GM23338 (cell line): Measurements from ENCODE around the gene TAGLN3. TPM values are rescaled to one million over a fixed set of nuclear protein-coding genes. Genes with fewer than 3 reads are reported as not detected.

ENCODE experiments used
- ATAC-seq: fragments of 200-7000 bp; cut with Tn5 transposase; 3 replicates; pipeline ENCODE4 v1.9.1; 2020
- DNase-seq: peaks from one replicate; pipeline ENCODE4 v3.0.0-alpha.2; 2015; ENCODE audit warnings: low spot score
- H2AFZ ChIP-seq: fragments of 200-600 bp; sonication (generic); 2 replicates; pipeline ENCODE4 v1.8.0; 2016; ENCODE audit warnings: antibody characterized with exemption, mild to moderate bottlenecking, moderate library complexity
- H3F3A ChIP-seq: fragments of 200-600 bp; sonication (generic); replicated peaks from 2 replicates; pipeline ENCODE4 v1.8.0; 2017; ENCODE audit warnings: antibody characterized with exemption, mixed run types, low read depth
- H3K27ac ChIP-seq: fragments of 200-600 bp; sonication (generic); 2 replicates; pipeline ENCODE4 v1.6.1; 2016; ENCODE audit warnings: low read depth
- H3K27me3 ChIP-seq: fragments of 200-600 bp; sonication (generic); 2 replicates; pipeline ENCODE4 v1.8.0; 2016; ENCODE audit warnings: mild to moderate bottlenecking, mixed run types, moderate library complexity; ENCODE audit not compliant: insufficient read depth
- H3K36me3 ChIP-seq: fragments of 200-600 bp; sonication (generic); 2 replicates; pipeline ENCODE4 v1.8.0; 2016; ENCODE audit warnings: mild to moderate bottlenecking; ENCODE audit not compliant: insufficient read depth
- H3K4me1 ChIP-seq: fragments of 200-600 bp; sonication (generic); 2 replicates; pipeline ENCODE4 v1.8.0; 2016; ENCODE audit warnings: mild to moderate bottlenecking, moderate library complexity; ENCODE audit not compliant: insufficient read depth
- H3K4me2 ChIP-seq: fragments of 200-600 bp; sonication (generic); 2 replicates; pipeline ENCODE4 v1.7.1; 2017; ENCODE audit warnings: mixed run types
- H3K4me3 ChIP-seq: fragments of 200-600 bp; sonication (generic); 2 replicates; pipeline ENCODE4 v1.6.1; 2016; ENCODE audit warnings: mixed run types
- H3K79me2 ChIP-seq: fragments of 200-600 bp; sonication (generic); replicated peaks from 2 replicates; pipeline ENCODE4 v1.8.0; 2017; ENCODE audit warnings: mild to moderate bottlenecking; ENCODE audit not compliant: insufficient read depth
- H3K9me2 ChIP-seq: fragments of 200-600 bp; sonication (generic); 2 replicates; pipeline ENCODE4 v1.8.0; 2017; ENCODE audit not compliant: insufficient read depth
- H4K20me1 ChIP-seq: fragments of 200-600 bp; sonication (generic); replicated peaks from 2 replicates; pipeline ENCODE4 v1.8.0; 2017; ENCODE audit warnings: mild to moderate bottlenecking; ENCODE audit not compliant: insufficient read depth
- H3K27ac Mint-ChIP-seq: 2 replicates; pipeline ENCODE4 v1.8.0; 2020; ENCODE audit warnings: inconsistent platforms, mild to moderate bottlenecking, moderate library complexity, mixed read lengths
- H3K27me3 Mint-ChIP-seq: 3 replicates; pipeline ENCODE4 v1.8.0; 2022; ENCODE audit warnings: low read depth, mild to moderate bottlenecking, moderate library complexity, mixed read lengths, inconsistent platforms; ENCODE audit not compliant: insufficient read depth, poor library complexity
- H3K36me3 Mint-ChIP-seq: 3 replicates; pipeline ENCODE4 v1.8.0; 2021; ENCODE audit warnings: low read depth, mild to moderate bottlenecking, inconsistent platforms, moderate library complexity, mixed read lengths
- H3K4me1 Mint-ChIP-seq: 3 replicates; pipeline ENCODE4 v1.8.0; 2020; ENCODE audit warnings: mild to moderate bottlenecking, inconsistent platforms, mixed read lengths
- H3K4me3 Mint-ChIP-seq: 3 replicates; pipeline ENCODE4 v1.8.0; 2021; ENCODE audit warnings: moderate library complexity, mild to moderate bottlenecking, inconsistent platforms, mixed read lengths
- H3K9me3 Mint-ChIP-seq: 3 replicates; pipeline ENCODE4 v1.8.0; 2020; ENCODE audit warnings: moderate library complexity, mild to moderate bottlenecking, inconsistent platforms, mixed read lengths
- EZH2 ChIP-seq: fragments of 200-600 bp; sonication (generic); IDR thresholded peaks from one replicate; pipeline ENCODE4 v1.8.0; 2017; ENCODE audit warnings: antibody characterized with exemption, mild to moderate bottlenecking, low read depth; ENCODE audit not compliant: unreplicated experiment
- EZH2phosphoT487 ChIP-seq: fragments of 200-600 bp; sonication (generic); IDR thresholded peaks from one replicate; pipeline ENCODE4 v1.8.1; 2018; ENCODE audit warnings: antibody characterized with exemption; ENCODE audit not compliant: unreplicated experiment
- JUNB ChIP-seq: IDR thresholded peaks from one replicate; pipeline ENCODE4 v1.6.1; 2016; ENCODE audit warnings: antibody characterized with exemption; ENCODE audit not compliant: unreplicated experiment
- POLR2AphosphoS5 ChIP-seq: IDR thresholded peaks from 2 replicates; pipeline ENCODE4 v1.6.1; 2016; ENCODE audit warnings: antibody characterized with exemption, low read depth
- STAT1 ChIP-seq: IDR thresholded peaks from one replicate; pipeline ENCODE4 v1.6.1; 2016; ENCODE audit warnings: antibody characterized with exemption; ENCODE audit not compliant: unreplicated experiment
- ZNF114 ChIP-seq: fragments of 250-450 bp; sonication (Bioruptor Pico); IDR thresholded peaks from 2 replicates; pipeline ENCODE4 v1.5.0; 2020; ENCODE audit warnings: mild to moderate bottlenecking, moderate library complexity
- ZNF331 ChIP-seq: fragments of 250-450 bp; sonication (Bioruptor Pico); IDR thresholded peaks from 2 replicates; pipeline ENCODE4 v1.5.0; 2020; ENCODE audit warnings: low read depth, mild to moderate bottlenecking, moderate library complexity
- polyA plus RNA-seq: library from polyadenylated mRNA; unstranded; fragments of >200 nt; fragmentation: Nextera tagmentation; extraction: Ambion mirVana; gene quantifications from 2 replicates; pipeline ENCODE4 v1.2.1, GENCODE V29; 2016
- total RNA-seq: library from RNA; depleted of rRNA; stranded (reverse); fragments of >200 nt; shearing (Covaris generic); gene quantifications from 2 replicates; pipeline ENCODE4 v1.2.3, GENCODE V29; 2014
- TF ChIP-seq, protein P1 (sequence below): fragments of 250-450 bp; sonication (Bioruptor Pico); IDR thresholded peaks from 2 replicates; pipeline ENCODE4 v1.5.0; 2020; ENCODE audit warnings: mild to moderate bottlenecking, moderate library complexity
- TF ChIP-seq, protein P2 (sequence below): IDR thresholded peaks from one replicate; pipeline ENCODE4 v1.6.1; 2018; ENCODE audit warnings: antibody characterized with exemption; ENCODE audit not compliant: unreplicated experiment
- TF ChIP-seq, protein P3 (sequence below): IDR thresholded peaks from 2 replicates; pipeline ENCODE4 v1.6.1; 2016; ENCODE audit warnings: antibody characterized with exemption

TAGLN3 gene
- total and polyA plus RNA-seq, 2 experiments from 2014 or later, result 6.8 to 12.6 TPM

DNA sequence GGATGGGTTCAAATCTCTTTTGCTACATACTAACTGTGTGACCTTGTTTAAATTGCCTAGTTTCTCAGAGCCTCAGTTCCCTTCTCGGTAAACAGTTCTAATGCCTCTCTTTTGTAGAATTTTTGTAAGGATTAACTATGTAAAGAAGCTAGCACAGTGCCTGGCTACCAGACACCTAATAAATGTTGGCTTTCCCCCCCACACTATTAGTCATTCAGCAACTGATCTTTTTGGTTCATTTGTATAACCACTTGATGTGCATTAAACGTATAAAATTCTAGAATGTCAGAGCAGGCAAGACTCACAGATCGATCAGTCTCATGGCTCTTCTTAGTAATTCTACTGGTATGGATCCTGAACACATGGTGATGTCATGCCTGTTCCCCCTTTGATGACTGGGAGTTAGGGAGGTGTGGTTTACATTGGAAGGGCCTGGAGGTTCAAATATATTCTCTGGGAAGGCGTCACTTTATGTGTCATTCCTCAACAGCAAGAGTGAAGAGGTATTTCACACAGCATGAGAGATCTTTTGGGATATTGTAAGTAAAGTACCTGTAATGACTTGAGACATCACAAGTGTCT is 6.5 kb downstream of the TAGLN3 start (continued):
- TF ChIP-seq, protein P1, sequence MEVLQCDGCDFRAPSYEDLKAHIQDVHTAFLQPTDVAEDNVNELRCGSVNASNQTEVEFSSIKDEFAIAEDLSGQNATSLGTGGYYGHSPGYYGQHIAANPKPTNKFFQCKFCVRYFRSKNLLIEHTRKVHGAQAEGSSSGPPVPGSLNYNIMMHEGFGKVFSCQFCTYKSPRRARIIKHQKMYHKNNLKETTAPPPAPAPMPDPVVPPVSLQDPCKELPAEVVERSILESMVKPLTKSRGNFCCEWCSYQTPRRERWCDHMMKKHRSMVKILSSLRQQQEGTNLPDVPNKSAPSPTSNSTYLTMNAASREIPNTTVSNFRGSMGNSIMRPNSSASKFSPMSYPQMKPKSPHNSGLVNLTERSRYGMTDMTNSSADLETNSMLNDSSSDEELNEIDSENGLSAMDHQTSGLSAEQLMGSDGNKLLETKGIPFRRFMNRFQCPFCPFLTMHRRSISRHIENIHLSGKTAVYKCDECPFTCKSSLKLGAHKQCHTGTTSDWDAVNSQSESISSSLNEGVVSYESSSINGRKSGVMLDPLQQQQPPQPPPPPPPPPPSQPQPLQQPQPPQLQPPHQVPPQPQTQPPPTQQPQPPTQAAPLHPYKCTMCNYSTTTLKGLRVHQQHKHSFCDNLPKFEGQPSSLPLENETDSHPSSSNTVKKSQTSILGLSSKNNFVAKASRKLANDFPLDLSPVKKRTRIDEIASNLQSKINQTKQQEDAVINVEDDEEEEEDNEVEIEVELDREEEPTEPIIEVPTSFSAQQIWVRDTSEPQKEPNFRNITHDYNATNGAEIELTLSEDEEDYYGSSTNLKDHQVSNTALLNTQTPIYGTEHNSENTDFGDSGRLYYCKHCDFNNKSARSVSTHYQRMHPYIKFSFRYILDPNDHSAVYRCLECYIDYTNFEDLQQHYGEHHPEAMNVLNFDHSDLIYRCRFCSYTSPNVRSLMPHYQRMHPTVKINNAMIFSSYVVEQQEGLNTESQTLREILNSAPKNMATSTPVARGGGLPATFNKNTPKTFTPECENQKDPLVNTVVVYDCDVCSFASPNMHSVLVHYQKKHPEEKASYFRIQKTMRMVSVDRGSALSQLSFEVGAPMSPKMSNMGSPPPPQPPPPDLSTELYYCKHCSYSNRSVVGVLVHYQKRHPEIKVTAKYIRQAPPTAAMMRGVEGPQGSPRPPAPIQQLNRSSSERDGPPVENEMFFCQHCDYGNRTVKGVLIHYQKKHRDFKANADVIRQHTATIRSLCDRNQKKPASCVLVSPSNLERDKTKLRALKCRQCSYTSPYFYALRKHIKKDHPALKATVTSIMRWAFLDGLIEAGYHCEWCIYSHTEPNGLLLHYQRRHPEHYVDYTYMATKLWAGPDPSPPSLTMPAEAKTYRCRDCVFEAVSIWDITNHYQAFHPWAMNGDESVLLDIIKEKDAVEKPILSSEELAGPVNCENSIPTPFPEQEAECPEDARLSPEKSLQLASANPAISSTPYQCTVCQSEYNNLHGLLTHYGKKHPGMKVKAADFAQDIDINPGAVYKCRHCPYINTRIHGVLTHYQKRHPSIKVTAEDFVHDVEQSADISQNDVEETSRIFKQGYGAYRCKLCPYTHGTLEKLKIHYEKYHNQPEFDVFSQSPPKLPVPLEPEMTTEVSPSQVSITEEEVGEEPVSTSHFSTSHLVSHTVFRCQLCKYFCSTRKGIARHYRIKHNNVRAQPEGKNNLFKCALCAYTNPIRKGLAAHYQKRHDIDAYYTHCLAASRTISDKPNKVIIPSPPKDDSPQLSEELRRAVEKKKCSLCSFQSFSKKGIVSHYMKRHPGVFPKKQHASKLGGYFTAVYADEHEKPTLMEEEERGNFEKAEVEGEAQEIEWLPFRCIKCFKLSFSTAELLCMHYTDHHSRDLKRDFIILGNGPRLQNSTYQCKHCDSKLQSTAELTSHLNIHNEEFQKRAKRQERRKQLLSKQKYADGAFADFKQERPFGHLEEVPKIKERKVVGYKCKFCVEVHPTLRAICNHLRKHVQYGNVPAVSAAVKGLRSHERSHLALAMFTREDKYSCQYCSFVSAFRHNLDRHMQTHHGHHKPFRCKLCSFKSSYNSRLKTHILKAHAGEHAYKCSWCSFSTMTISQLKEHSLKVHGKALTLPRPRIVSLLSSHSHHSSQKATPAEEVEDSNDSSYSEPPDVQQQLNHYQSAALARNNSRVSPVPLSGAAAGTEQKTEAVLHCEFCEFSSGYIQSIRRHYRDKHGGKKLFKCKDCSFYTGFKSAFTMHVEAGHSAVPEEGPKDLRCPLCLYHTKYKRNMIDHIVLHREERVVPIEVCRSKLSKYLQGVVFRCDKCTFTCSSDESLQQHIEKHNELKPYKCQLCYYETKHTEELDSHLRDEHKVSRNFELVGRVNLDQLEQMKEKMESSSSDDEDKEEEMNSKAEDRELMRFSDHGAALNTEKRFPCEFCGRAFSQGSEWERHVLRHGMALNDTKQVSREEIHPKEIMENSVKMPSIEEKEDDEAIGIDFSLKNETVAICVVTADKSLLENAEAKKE (CRISPR knock-in tag), result no peak
- TF ChIP-seq ZNF114 (CRISPR knock-in tag) (no peak), STAT1 (no peak), JUNB (no peak)
- TF ChIP-seq, protein P2, sequence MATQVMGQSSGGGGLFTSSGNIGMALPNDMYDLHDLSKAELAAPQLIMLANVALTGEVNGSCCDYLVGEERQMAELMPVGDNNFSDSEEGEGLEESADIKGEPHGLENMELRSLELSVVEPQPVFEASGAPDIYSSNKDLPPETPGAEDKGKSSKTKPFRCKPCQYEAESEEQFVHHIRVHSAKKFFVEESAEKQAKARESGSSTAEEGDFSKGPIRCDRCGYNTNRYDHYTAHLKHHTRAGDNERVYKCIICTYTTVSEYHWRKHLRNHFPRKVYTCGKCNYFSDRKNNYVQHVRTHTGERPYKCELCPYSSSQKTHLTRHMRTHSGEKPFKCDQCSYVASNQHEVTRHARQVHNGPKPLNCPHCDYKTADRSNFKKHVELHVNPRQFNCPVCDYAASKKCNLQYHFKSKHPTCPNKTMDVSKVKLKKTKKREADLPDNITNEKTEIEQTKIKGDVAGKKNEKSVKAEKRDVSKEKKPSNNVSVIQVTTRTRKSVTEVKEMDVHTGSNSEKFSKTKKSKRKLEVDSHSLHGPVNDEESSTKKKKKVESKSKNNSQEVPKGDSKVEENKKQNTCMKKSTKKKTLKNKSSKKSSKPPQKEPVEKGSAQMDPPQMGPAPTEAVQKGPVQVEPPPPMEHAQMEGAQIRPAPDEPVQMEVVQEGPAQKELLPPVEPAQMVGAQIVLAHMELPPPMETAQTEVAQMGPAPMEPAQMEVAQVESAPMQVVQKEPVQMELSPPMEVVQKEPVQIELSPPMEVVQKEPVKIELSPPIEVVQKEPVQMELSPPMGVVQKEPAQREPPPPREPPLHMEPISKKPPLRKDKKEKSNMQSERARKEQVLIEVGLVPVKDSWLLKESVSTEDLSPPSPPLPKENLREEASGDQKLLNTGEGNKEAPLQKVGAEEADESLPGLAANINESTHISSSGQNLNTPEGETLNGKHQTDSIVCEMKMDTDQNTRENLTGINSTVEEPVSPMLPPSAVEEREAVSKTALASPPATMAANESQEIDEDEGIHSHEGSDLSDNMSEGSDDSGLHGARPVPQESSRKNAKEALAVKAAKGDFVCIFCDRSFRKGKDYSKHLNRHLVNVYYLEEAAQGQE, result no peak

DNA sequence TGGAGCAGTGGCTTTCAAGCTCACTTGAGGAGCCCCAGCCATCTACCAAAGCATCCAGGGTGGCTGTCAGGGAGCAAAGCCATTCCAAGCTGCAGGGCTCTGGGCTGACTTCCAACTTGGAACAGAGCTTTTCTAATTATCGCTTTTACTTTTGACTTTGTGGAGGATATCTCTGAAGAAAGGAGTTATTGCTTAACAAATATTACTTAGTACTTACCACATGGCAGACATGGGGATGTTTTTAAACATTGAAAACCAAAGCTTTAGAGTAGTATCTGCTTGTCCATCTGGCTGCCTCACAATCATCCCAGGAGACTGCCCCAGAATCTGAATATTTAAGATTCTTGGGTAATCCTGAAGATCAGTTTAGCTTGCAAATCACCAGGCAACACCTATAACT is 8.9 kb downstream of the TAGLN3 start:
- Histone ChIP-seq H4K20me1 (no peaks in the 10 kb centered on the region), H3K79me2 (no peaks in the 10 kb centered on the region), H3K27me3 (no peaks in the 10 kb centered on the region), H3K4me2 (no peak overlapping the region), H3F3A (no peaks in the 10 kb centered on the region), H3K36me3 (peaks cover 5% of the 10 kb centered on the region; the same call in 1 of the 2 replicates), H2AFZ (no peak overlapping the region), H3K9me2 (no peaks in the 10 kb centered on the region), H3K27ac (no peak overlapping the region), H3K4me1 (no peaks in the 10 kb centered on the region), H3K4me3 (no peak overlapping the region)
- DNase-seq, result no peak
- Mint-ChIP-seq H3K36me3 (peaks cover 8% of the 10 kb centered on the region; the same call in 2 of the 3 replicates), H3K4me3 (no peak overlapping the region), H3K27ac (no peak overlapping the region), H3K9me3 (no peaks in the 10 kb centered on the region), H3K4me1 (no peaks in the 10 kb centered on the region; the same call in 1 of the 3 replicates), H3K27me3 (peaks cover 12% of the 10 kb centered on the region)
- no peak for ATAC-seq
- TF ChIP-seq EZH2phosphoT487 (no peak), EZH2 (no peak), JUNB (no peak), STAT1 (no peak), ZNF331 (no peak), ZNF114 (CRISPR knock-in tag) (no peak), POLR2AphosphoS5 (no peak)
- TF ChIP-seq, protein P3, sequence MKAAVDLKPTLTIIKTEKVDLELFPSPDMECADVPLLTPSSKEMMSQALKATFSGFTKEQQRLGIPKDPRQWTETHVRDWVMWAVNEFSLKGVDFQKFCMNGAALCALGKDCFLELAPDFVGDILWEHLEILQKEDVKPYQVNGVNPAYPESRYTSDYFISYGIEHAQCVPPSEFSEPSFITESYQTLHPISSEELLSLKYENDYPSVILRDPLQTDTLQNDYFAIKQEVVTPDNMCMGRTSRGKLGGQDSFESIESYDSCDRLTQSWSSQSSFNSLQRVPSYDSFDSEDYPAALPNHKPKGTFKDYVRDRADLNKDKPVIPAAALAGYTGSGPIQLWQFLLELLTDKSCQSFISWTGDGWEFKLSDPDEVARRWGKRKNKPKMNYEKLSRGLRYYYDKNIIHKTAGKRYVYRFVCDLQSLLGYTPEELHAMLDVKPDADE, result no peak
- TF ChIP-seq, protein P2, result no peak
